Neural cell (in vitro differentiated cells): ENCODE results near the gene NEDD4L.

Source experiments
- EP300 ChIP-seq: fragments of 450-650 bp; conservative IDR thresholded peaks from 2 replicates; pipeline ENCODE4 v1.6.1; 2014; ENCODE audit warnings: antibody characterized with exemption, mild to moderate bottlenecking, moderate library complexity; ENCODE audit not compliant: poor library complexity, severe bottlenecking
- TF ChIP-seq, protein P1 (sequence below): fragments of 450-650 bp; IDR thresholded peaks from 2 replicates; pipeline ENCODE4 v1.5.1; 2014; ENCODE audit warnings: antibody characterized with exemption, mild to moderate bottlenecking, moderate library complexity; ENCODE audit not compliant: poor library complexity, severe bottlenecking
- TF ChIP-seq, protein P2 (sequence below): IDR thresholded peaks from 2 replicates; pipeline ENCODE4 v1.6.1; 2012; ENCODE audit warnings: borderline replicate concordance

DNA sequence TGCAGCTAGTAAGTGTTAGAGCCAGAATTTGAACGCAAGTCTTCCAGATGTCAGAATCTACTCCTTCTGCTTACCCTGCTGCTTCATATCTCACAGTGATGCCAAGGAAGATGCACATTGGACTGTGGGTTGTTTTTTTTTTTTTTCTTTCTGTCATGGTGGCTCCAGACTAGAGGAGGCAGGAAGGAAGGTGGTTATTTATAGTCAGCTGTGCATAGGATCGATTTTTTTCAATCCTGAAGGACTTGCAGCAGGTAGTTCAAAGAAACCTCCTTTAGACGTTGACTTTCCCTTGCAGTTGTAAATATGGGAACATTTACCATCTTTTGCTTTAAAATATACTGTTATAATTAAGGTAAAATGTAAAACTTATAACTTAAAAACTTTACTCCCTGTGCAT is 17.3 kb downstream of the NEDD4L start:
- TF ChIP-seq EP300, result no peak
- TF ChIP-seq, protein P1, sequence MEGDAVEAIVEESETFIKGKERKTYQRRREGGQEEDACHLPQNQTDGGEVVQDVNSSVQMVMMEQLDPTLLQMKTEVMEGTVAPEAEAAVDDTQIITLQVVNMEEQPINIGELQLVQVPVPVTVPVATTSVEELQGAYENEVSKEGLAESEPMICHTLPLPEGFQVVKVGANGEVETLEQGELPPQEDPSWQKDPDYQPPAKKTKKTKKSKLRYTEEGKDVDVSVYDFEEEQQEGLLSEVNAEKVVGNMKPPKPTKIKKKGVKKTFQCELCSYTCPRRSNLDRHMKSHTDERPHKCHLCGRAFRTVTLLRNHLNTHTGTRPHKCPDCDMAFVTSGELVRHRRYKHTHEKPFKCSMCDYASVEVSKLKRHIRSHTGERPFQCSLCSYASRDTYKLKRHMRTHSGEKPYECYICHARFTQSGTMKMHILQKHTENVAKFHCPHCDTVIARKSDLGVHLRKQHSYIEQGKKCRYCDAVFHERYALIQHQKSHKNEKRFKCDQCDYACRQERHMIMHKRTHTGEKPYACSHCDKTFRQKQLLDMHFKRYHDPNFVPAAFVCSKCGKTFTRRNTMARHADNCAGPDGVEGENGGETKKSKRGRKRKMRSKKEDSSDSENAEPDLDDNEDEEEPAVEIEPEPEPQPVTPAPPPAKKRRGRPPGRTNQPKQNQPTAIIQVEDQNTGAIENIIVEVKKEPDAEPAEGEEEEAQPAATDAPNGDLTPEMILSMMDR, result no peak
- TF ChIP-seq, protein P2, sequence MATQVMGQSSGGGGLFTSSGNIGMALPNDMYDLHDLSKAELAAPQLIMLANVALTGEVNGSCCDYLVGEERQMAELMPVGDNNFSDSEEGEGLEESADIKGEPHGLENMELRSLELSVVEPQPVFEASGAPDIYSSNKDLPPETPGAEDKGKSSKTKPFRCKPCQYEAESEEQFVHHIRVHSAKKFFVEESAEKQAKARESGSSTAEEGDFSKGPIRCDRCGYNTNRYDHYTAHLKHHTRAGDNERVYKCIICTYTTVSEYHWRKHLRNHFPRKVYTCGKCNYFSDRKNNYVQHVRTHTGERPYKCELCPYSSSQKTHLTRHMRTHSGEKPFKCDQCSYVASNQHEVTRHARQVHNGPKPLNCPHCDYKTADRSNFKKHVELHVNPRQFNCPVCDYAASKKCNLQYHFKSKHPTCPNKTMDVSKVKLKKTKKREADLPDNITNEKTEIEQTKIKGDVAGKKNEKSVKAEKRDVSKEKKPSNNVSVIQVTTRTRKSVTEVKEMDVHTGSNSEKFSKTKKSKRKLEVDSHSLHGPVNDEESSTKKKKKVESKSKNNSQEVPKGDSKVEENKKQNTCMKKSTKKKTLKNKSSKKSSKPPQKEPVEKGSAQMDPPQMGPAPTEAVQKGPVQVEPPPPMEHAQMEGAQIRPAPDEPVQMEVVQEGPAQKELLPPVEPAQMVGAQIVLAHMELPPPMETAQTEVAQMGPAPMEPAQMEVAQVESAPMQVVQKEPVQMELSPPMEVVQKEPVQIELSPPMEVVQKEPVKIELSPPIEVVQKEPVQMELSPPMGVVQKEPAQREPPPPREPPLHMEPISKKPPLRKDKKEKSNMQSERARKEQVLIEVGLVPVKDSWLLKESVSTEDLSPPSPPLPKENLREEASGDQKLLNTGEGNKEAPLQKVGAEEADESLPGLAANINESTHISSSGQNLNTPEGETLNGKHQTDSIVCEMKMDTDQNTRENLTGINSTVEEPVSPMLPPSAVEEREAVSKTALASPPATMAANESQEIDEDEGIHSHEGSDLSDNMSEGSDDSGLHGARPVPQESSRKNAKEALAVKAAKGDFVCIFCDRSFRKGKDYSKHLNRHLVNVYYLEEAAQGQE, result no peak
